ENCODE results near the gene GPR173. TPM values are rescaled to one million over a fixed set of nuclear protein-coding genes. Genes with fewer than 3 reads are reported as not detected.
A peak's percentile ranks its signal among the peaks of the same experiment; 100 is the strongest.

GPR173 gene
- total RNA-seq, 4 donors from 2014 or later = 0.21 to 2.3 (median 0.72) TPM

DNA sequence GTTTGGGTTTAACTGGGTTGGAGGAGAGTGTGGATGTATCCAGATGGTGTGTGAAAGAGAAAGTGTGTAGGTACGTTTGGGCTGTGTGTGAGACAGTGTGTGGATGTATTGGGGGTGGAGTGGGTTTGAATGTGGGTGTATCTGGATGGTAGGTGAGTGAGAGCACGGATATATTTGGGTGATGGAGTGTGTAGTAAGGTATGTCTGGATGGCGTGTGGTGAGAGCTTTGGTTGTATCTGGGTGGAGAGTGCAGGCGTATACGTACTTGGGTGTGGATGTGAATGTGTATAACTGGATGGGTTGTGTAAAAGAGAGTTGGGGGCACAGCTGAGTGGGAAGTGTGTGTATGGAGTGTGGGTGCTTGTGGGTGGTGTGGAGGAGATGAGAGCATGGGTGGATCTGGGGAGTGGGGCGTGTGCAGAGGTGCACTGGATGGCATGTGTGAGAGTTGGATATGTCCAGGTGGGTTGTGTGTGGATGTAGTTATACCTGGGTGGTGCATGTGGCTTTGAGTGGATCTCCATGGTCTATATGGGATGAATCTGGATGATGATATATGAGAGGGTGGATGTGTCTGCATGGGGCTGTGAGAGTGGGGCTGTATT, 6.8 kb downstream of the GPR173 start:
- WGBS = 74% methylated on average over 6 of the region's 6 CpGs
- no peak for DNase-seq (ENCODE audit: low spot score in 2 of 2)
- H3K36me3 ChIP-seq = no peaks in the 10 kb centered on the region
- H3K9me3 ChIP-seq = no peaks in the 10 kb centered on the region
- no peak overlapping the region for H3K4me3 ChIP-seq
- H3K4me1 ChIP-seq = no peaks in the 10 kb centered on the region
- TF ChIP-seq POLR2A (IDR thresholded peaks at IDR 0.05) (no peak), POLR2AphosphoS5 (IDR thresholded peaks at IDR 0.05) (no peak), EP300 (IDR thresholded peaks at IDR 0.05) (no peak)
- TF ChIP-seq, protein P1, sequence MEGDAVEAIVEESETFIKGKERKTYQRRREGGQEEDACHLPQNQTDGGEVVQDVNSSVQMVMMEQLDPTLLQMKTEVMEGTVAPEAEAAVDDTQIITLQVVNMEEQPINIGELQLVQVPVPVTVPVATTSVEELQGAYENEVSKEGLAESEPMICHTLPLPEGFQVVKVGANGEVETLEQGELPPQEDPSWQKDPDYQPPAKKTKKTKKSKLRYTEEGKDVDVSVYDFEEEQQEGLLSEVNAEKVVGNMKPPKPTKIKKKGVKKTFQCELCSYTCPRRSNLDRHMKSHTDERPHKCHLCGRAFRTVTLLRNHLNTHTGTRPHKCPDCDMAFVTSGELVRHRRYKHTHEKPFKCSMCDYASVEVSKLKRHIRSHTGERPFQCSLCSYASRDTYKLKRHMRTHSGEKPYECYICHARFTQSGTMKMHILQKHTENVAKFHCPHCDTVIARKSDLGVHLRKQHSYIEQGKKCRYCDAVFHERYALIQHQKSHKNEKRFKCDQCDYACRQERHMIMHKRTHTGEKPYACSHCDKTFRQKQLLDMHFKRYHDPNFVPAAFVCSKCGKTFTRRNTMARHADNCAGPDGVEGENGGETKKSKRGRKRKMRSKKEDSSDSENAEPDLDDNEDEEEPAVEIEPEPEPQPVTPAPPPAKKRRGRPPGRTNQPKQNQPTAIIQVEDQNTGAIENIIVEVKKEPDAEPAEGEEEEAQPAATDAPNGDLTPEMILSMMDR (IDR thresholded peaks at IDR 0.05) = no peak
- no peaks in the 10 kb centered on the region for H3K27me3 ChIP-seq
- H3K27ac ChIP-seq = no peak overlapping the region

DNA sequence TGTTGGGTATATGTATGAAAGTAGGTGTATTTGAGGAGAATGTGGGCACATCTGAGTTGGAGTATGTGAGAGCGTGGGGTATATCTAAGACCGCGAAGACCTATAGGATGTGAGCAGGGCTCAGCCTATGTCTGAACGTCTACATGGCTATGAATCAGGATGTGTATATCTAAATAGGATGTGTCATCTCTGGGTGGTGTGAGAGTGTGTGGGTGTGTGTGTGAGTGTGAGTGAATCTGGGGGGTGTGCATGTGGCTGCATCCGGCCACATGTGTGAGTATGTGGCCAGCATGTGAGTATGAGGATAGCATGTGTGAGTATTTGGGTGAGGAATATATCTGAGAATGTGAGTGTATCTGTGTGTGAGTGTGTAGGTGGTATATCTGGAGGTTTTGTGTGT, 7.7 kb downstream of the GPR173 start:
- no peaks in the 10 kb centered on the region for H3K4me1 ChIP-seq
- H3K27ac ChIP-seq = no peak overlapping the region
- TF ChIP-seq POLR2A (IDR thresholded peaks at IDR 0.05) = no peak
- TF ChIP-seq POLR2AphosphoS5 (IDR thresholded peaks at IDR 0.05) = no peak
- H3K36me3 ChIP-seq = no peaks in the 10 kb centered on the region
- no peaks in the 10 kb centered on the region for H3K9me3 ChIP-seq
- no peaks in the 10 kb centered on the region for H3K27me3 ChIP-seq
- no peak for DNase-seq (ENCODE audit: low spot score in 2 of 2)
- WGBS = 86% methylated on average over 5 of the region's 5 CpGs
- H3K4me3 ChIP-seq = no peak overlapping the region

DNA sequence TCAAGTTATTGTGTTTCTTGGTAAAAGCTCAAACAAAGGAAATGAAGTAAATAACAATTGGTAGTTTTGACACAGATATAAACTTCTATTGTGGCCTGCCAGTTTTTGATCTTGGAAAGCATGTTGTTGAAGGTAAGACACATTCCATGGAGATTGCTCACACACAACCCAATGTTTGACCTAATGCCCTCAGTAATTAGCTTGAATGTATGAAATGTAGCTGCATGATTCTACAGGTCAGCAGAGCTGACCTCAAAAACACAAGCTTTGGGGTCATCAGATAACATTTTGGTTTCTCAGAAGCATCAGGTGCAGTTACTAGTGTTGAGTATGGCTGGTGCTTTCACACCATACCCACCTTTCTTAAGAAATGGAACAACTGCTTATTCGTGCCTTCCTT, 16.5 kb downstream of the GPR173 start:
- TF ChIP-seq POLR2AphosphoS5 (IDR thresholded peaks at IDR 0.05) (no peak), POLR2A (IDR thresholded peaks at IDR 0.05) (no peak), EP300 (IDR thresholded peaks at IDR 0.05) (no peak)
- TF ChIP-seq, protein P1 (IDR thresholded peaks at IDR 0.05) = no peak
- no peaks in the 10 kb centered on the region for H3K27me3 ChIP-seq
- H3K4me1 ChIP-seq = no peaks in the 10 kb centered on the region
- no peak for DNase-seq (ENCODE audit: low spot score in 2 of 2)
- WGBS = 78% methylated on average over 1 of the region's 1 CpG
- H3K9me3 ChIP-seq = no peaks in the 10 kb centered on the region
- no peak overlapping the region for H3K4me3 ChIP-seq
- no peaks in the 10 kb centered on the region for H3K36me3 ChIP-seq
- H3K27ac ChIP-seq = no peak overlapping the region

DNA sequence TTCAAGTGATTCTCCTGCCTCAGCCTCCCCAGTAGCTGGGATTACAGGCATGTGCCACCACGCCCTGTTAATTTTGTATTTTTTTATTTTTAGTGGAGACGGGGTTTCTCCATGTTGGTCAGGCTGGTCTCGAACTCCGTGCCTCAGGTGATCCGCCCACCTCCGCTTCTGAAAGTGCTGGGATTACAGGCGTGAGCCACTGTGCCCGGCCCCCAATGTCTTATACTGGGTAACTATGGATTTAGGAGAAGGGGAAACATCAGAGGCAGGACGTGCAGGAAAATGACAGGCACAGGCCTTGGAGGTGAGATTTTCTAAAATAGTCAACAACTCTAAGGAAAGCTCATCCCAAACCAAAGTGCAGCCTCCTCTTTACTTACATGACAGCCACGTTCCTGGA, 22.5 kb downstream of the GPR173 start:
- no peak overlapping the region for H3K27ac ChIP-seq

DNA sequence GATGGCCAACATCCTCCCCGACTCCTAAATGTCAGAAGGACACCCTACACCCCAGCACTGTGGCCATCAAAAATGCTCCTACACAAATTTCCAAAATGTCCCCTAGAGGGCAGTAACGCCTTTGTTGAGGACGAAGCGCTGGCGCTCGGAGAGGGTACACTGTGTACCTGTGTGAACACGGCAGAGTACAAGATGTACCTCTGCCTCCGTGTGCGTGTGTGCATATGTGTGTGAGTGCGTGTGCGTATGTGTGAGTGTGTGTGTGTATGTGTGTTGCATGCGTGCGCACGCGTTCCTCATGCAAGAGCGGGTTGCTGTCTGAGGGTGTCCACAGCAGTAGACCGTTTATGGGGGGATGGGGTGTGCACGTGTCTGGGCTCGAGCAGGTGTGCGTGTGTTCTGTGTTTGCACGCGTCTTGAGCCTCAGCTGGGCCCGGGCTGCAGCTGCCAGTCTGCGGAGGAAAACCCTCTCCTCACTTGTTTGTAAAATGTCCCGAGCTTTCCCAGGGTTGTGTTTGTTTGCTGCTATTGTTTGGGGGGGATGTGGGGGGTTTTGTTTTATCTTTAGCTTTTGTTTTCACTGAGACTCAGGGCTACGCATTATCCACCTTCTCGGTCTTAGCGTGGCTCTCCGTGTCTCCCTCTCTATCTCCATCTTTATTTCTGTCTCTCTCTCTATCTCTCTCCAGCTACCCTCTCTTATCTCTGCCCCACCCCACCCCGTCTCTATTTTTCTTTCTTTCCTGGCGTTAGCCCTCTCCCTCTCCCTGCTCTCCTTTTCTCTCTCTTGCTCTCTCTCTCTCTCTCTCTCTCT, 23.2 kb downstream of the GPR173 start:
- peak in 2 of 3 donors; percentile 89 to 100 for TF ChIP-seq POLR2AphosphoS5 (IDR thresholded peaks at IDR 0.05)
- TF ChIP-seq, protein P1 (IDR thresholded peaks at IDR 0.05) = peak; percentile 41 to 60
- no peak for TF ChIP-seq POLR2A (IDR thresholded peaks at IDR 0.05)
- TF ChIP-seq EP300 (IDR thresholded peaks at IDR 0.05) = peak; percentile 99
- DNase-seq (ENCODE audit: low spot score in 2 of 2) = peak; percentile 75 to 83
- H3K27me3 ChIP-seq = no peaks in the 10 kb centered on the region
- WGBS = 16% methylated on average over 31 of the region's 31 CpGs
- H3K4me1 ChIP-seq = peaks cover 7% of the 10 kb centered on the region
- H3K27ac ChIP-seq = peak overlapping the region; percentile 64
- H3K36me3 ChIP-seq = no peaks in the 10 kb centered on the region
- H3K9me3 ChIP-seq = no peaks in the 10 kb centered on the region
- H3K4me3 ChIP-seq = peak overlapping the region; percentile 33

More for the DNA sequence above, 22.5 kb downstream of the GPR173 start:
- 78% methylated on average over 10 of the region's 10 CpGs for WGBS
- Histone ChIP-seq H3K36me3 (no peaks in the 10 kb centered on the region), H3K4me3 (no peak overlapping the region), H3K27me3 (no peaks in the 10 kb centered on the region), H3K9me3 (no peaks in the 10 kb centered on the region), H3K4me1 (peaks cover 7% of the 10 kb centered on the region)
- TF ChIP-seq EP300 (IDR thresholded peaks at IDR 0.05) = no peak
- peak; percentile 29 to 58 for DNase-seq (ENCODE audit: low spot score in 2 of 2)

DNA sequence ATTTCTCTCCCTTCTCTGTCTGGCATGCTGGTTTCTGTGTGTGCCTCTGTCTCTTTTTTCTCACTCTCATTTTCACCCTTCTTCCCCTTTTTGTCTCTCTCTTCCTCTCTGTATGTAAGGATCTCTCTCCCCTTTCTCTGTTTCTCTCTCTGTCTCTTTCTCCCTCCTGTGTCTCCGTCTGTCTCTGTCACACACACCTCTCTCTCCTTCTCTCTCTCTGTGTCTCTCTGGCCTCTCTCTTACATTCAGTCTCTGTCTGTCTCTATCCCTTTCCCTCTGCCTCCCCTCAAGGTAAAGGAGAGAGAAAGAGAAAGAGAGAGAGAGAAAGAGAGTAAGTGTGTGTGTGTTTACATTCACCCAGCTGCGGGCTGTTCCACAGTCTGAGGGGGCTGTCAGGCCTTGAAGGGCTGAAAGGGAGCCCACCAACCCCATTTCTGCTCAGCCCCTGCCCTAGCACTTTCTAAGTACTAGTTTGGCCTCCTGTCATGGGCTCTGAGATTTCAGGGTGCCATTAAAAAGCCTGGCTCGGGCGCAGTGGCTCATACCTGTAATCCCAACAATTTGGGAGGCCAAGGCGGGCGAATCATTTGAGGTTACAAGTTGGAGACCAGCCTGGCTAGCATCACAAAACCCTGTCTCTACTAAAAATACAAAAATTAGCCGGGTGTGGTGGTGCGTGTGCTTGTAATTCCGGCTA, 24.0 kb downstream of the GPR173 start:
- no peaks in the 10 kb centered on the region for H3K9me3 ChIP-seq
- 64% methylated on average over 9 of the region's 9 CpGs for WGBS
- H3K27me3 ChIP-seq = no peaks in the 10 kb centered on the region
- DNase-seq (ENCODE audit: low spot score in 2 of 2) = peak; percentile 44 to 45
- peak overlapping the region; percentile 33 for H3K4me3 ChIP-seq
- H3K36me3 ChIP-seq = no peaks in the 10 kb centered on the region
- TF ChIP-seq POLR2A (IDR thresholded peaks at IDR 0.05) (no peak), POLR2AphosphoS5 (IDR thresholded peaks at IDR 0.05) (no peak), EP300 (IDR thresholded peaks at IDR 0.05) (no peak)
- TF ChIP-seq, protein P1 (IDR thresholded peaks at IDR 0.05) = no peak
- peak overlapping the region; percentile 64 for H3K27ac ChIP-seq
- peaks cover 7% of the 10 kb centered on the region for H3K4me1 ChIP-seq
